Measurements from ENCODE around the gene ZBTB48. TPM values are rescaled to one million over a fixed set of nuclear protein-coding genes. Genes with fewer than 3 reads are reported as not detected.
A peak's percentile ranks its signal among the peaks of the same experiment; 100 is the strongest.

The ZBTB48 gene
- total RNA-seq, 4 donors from 2014 or later: 26.5 to 79.7 (median 47.6) TPM

GRCh38 chr1:6580593-6581409 is 1.0 kb downstream of the ZBTB48 start:
- Histone ChIP-seq H3K9me3 (no peaks in the 10 kb centered on the region), H3K27ac (peak overlapping the region; percentile 91 to 94), H3K4me1 (peaks cover 0 to 9% of the 10 kb centered on the region in 2 donors), H3K4me3 (peak overlapping the region; percentile 69 to 85), H3K27me3 (no peaks in the 10 kb centered on the region), H3K36me3 (no peaks in the 10 kb centered on the region)
- intact Hi-C loops (cut with DNase I; ENCODE audit: low total_unique reads): no loop called here
- DNase-seq: no peak
- no peak for TF ChIP-seq CTCF (IDR thresholded peaks at IDR 0.05)
- TF ChIP-seq POLR2A (IDR thresholded peaks at IDR 0.05): no peak

GRCh38 chr1:6581561-6582305 is 1.9 kb downstream of the ZBTB48 start:
- Histone ChIP-seq H3K27me3 (no peaks in the 10 kb centered on the region), H3K4me1 (peaks cover 0 to 9% of the 10 kb centered on the region in 2 donors), H3K27ac (no peak overlapping the region), H3K4me3 (no peak overlapping the region), H3K9me3 (no peaks in the 10 kb centered on the region), H3K36me3 (no peaks in the 10 kb centered on the region)
- intact Hi-C loops (cut with DNase I; ENCODE audit: low total_unique reads): no loop called here
- DNase-seq: no peak
- TF ChIP-seq CTCF (IDR thresholded peaks at IDR 0.05) (no peak), POLR2A (IDR thresholded peaks at IDR 0.05) (no peak)

GRCh38 chr1:6582370-6582769 is 2.6 kb downstream of the ZBTB48 start:
- no peak for DNase-seq
- TF ChIP-seq CTCF (IDR thresholded peaks at IDR 0.05): no peak
- no peak for TF ChIP-seq POLR2A (IDR thresholded peaks at IDR 0.05)
- intact Hi-C loops (cut with DNase I; ENCODE audit: low total_unique reads): no loop called here
- no peaks in the 10 kb centered on the region for H3K27me3 ChIP-seq
- no peaks in the 10 kb centered on the region for H3K36me3 ChIP-seq
- H3K4me1 ChIP-seq: peaks cover 0 to 9% of the 10 kb centered on the region in 2 donors
- H3K27ac ChIP-seq: no peak overlapping the region
- no peaks in the 10 kb centered on the region for H3K9me3 ChIP-seq
- H3K4me3 ChIP-seq: no peak overlapping the region

- no peaks in the 10 kb centered on the region for H3K36me3 ChIP-seq
- intact Hi-C loops (cut with DNase I; ENCODE audit: low total_unique reads): no loop called here
- DNase-seq: no peak
- H3K4me3 ChIP-seq: no peak overlapping the region
- no peak overlapping the region for H3K27ac ChIP-seq
- TF ChIP-seq POLR2A (IDR thresholded peaks at IDR 0.05): no peak
- TF ChIP-seq CTCF (IDR thresholded peaks at IDR 0.05): no peak
- no peaks in the 10 kb centered on the region for H3K9me3 ChIP-seq
- no peaks in the 10 kb centered on the region for H3K27me3 ChIP-seq
- peaks cover 0 to 9% of the 10 kb centered on the region in 2 donors for H3K4me1 ChIP-seq
Observed at GRCh38 chr1:6584126-6585080, 4.6 kb downstream of the ZBTB48 start.

Data from uterus (tissue), 4 donors.